Measurements from ENCODE around the gene CCDC148.
"Not testable (repeated sequence)": the region's sequence is repeated elsewhere in the genome, so short reads cannot be mapped to it uniquely, and the experiment has no call there.

The CCDC148 gene

DNA sequence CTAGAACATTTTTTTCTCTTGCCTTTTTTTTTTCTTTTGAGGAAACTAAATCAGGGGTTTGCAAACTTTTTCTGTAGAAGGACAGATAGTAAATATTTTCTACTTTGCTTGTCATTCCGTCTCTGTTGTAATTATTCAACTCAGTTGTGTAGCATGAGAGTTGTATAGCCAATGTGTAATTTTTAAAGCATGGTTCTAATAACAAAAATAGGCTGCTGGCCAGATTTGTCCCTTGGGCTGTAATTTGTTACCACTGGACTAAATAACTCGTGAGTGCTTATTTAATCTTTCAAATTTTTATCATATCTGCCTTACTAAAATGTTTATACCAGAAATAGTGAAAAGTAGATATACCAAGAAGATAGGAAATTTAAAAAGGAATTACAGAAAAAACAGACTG lies 43.0 kb downstream of the CCDC148 start:
- DNase-seq, result peak; percentile 41

DNA sequence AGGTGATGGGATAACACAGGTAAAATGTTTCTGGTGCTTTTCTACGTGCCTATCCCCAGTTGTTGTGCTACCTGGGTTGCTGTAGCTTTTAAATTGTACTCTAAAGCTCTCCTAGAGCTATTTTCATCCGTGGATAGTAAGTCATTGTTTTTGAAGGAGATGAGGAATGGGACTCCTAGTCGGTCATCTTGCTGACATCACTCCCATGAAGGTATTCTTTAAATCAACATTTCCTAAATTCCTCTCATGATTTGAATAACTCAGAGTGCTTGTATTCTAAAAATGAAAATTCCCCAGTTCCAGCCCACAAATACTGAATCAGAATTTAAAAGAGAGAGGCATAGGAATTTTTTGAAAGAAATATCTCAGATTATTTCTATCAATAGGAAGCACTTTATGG lies 44.3 kb downstream of the CCDC148 start:
- peak; percentile 80 for DNase-seq

DNA sequence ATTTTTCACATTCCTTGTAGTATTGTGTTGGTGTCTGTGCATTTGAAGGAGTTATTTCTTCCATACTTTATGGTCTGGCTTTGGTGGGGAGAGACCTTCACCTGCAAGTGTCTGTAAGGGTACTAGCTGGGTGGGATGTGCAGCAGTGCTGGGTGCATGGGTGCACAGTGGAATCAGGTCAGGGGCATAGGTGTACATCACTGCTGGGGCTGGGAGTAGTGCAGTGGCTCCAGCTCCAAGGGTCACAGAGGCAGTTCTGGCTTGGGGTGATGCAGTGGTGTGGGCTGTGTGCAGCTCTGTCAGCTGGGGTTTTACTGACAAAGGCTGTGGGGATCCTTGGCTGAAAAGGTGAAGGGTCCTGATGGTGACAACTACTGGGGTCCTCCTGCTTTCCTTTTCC lies 44.8 kb downstream of the CCDC148 start:
- DNase-seq, result no peak

DNA sequence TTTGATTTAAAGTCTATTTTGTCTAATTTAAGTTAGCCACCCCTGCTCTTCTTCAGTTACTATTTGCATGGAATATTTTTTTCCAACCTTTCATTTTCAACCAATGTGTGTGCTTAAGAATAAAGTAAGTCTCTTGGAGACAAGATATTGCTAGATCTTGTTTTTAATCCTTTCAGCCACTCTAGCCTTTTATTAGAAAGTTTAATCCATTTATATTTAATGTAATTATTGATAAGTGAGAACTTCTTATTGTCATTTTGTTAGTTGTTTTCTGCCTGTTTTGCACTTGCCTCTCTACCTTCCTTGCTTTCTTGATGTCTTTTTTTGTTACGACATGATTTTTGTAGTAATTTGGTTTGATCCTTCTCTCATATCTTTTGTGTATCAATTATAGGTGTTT lies 46.4 kb downstream of the CCDC148 start:
- DNase-seq, result no peak

DNA sequence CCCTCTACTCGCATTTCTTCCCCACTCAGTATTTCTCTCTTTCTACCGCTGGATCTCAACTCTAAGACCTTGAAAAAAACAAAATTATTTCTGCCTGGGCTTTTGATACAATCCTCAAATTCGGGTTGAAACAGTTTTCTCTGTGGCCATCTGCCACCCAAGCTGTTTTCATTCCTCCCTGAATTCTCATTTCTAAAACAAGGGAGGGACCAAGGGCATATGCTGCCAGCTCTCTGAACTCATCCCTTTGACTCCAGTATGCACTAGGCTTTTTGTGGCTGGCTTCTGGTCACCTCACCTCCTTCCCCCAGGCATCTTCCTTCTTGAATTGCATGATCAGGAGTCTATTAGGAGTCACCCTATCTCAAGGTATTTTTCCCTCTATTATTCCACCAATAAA lies 49.5 kb downstream of the CCDC148 start:
- DNase-seq, result no peak

DNA sequence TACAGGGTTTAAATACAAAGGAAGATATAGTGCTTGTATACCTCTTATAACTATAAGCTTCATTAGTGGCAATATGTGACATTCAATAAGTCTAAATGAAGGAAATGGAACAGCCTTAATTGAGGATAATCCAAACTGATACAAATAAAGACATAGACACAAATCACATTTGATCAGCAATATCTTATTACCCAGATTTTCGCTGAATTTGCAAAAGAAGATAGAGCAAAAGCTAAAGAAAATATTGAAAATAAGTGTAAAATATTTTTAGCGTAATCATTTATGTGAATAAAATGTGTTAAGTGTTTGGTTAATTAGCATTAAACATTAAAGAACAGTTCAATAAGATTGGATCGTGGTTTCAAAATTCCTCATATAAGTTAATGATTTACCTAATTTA lies 51.2 kb downstream of the CCDC148 start:
- DNase-seq, result no peak

DNA sequence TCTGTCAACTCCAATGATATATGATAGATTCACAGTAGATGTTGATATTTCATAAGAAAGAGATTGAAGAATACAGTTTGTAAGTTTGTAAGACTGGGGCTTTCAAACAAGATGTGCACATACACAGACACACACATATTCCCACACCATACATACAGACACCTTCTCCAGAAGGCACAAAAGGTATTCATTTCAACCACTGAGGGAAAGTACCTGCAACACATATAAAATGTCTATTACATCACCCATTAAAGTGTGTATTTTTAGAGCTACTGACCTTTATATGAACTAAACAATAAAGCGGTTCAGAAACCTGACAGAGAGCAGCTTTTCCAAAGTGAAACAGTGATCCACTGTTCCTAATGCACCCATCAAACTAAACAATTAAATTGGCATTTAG lies 53.3 kb downstream of the CCDC148 start:
- DNase-seq, result no peak

DNA sequence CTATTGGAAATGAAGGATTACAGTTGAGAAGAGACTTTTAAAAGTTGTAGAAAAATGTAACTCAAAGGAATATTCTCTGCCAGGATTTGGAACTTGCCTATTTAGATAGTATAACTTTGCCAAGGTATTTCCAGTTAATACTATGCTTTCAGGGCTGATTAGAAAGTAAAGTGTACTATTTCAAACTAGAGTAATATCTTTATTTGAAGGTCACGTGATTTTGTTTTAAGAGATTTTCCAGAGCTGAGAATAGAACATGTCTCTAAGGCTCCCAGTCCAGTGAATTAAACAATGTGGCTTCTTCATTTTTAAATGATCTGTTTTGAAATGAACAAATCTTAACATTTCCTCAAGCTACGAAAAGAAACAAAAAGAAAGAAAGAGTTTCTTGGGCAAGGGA lies 53.9 kb downstream of the CCDC148 start:
- no peak for DNase-seq

DNA sequence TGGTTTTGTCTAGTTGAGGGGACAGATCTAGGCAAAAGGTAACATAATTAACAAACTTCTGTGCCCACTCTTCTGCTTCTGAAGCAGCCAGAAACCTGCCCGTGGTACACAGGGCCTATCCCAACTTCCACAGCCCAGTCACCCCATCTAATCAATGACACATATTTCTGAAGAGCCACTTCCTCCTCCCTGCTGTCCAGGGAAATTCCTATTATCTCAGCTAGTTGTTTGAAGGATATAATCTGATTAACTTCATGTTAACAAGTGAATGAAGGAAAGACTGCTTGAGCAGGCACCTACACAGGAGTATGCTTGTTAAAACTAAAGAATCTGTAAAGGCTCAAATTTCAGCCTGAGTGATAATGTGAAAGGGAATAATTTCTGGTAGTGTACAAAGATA lies 61.4 kb downstream of the CCDC148 start:
- DNase-seq, result no peak

DNA sequence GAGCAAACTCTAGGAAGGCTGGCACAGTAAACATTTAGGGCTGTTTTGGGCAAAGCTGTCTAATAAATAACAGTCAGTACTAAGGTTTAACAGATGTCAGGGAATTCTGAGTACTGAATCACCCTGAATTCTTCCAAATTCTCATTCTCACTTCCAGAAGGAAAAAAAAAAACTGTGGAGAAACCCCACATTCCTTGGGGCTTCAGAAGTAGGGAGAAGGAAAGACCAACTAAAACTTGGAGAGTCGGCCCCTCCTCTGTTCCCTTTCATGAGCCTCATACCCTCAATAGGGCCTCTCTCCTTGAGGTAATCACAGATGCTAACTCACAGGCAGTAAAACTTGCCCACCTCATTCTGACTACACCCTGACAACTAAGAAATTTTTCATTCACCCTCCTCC lies 62.1 kb downstream of the CCDC148 start:
- no peak for DNase-seq

DNA sequence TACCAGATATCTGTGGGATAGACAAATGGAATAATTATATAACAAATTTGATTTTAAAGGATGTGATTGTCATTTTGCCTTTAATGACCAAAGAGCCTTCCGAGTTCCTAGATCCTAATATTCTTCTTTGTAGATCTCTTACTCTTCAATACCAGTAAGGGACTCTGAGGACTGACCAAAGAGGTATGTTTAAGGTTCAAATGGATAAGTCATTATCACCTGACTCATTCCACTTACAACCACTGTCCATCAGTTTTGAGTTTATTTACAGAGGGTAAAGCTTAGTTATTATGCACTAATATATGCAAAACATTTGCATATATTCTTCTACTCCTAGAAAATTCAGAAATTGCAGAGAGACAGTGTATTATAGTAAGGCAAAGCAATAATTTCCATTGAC lies 62.7 kb downstream of the CCDC148 start:
- no peak for DNase-seq

DNA sequence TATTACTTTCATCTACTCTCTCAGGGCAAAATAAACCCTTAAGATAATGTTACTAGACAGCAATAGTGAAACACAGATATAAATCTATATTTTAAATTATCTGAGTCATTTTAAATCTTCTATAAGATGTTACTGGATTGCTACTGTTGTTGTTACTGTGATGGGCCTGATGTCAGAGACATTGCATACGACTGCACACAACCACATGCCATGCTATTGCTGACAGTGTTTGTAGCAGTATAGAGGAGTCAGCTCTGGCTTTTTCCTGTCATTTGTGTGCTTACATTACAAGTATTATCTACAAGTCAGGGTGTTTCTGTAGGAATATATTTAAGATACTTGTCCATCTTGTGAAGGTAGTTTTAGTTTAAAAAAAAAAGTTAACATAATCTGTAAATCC lies 63.9 kb downstream of the CCDC148 start:
- no peak for DNase-seq

DNA sequence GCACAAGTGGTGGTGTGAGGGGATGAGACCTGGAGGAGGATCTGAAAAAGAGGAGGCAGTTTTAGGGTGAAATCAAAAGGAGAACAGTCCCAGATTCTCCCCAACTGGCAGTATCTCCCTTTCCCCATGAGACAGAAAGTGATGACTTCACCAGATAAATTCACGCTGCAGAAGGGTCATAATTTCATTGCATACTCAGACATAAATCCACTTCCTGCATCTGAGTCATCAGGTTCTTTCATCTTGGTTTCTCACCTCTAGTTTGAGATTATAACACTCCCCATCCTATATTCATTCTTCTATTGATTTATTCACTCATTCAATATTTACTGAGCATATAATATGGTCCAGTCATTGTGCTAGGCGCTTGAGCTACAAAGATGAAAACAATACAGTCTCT lies 64.7 kb downstream of the CCDC148 start:
- peak; percentile 29 for DNase-seq

DNA sequence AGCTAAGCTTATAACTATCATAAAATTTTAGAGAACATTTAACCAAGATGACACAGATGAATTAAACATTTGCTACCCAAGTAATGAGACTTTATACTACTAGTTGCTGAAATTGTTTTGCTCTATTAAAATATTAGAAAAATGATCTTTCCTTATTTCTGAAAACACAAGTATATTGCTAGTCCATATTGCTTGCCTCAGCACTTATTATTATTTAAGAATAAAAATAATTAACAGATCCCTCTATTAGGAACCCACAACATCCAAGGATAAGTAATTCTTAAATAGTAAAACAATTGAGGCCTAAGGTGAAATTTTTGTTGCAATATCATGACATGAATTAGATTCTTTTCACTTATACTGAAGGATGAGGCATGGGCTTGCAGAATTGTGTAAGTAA lies 65.2 kb downstream of the CCDC148 start:
- DNase-seq, result no peak

DNA sequence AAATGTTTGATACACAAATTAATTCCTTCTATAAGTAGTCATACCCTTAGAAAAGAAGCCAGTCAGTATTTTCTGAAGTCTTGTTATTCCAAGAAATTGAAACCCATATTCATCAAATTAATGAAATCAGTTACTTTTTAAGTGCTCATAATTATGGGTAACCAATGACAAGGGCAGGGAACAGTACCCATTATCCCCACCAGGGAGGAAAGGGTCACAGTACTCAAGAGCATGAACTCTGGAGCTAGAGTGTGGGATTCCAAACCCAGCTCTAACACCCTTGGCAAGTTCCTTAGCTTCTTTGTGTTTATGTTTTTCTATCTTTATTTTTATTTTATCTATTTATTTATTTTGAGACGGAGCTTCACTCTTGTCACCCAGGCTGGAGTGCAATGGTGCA lies 68.4 kb downstream of the CCDC148 start:
- DNase-seq, result no peak

DNA sequence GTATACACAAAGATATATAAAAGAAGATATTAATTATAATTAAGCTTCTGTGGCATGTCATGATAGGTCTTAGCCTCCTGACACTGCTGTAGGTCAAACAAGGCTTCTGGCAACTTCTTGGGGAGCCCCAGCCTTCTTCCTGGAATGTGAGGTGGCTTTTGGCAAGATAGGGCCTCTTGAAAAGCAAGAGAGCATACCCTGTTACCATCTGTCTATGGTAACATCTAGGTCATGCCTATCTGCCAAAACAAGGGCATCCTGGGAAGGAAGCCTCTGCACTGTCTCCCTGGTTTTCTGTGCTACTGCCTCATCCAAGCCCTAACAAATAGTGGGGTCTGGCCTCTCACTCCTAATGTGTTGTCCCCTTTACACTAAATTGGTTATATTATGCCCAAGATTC lies 70.9 kb downstream of the CCDC148 start:
- no peak for DNase-seq

DNA sequence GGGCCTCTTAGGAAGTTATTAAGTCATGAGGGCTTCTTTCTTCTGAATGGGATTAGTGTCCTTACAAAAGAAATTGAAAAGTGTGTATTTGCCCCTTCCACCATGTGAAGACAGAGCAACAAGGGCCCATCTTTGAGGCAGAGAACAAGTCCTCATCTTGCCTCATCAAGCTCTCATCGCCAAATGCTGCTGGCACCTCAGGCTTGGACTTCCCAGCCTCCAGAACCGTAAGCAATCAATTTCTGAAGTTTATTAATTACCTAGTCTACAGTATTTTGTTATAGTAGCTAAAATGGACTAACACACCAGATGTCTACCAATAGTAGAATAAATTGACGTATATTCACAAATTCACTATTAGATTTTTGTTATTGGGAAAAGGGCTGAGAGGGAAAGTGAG lies 74.6 kb downstream of the CCDC148 start:
- no peak for DNase-seq

DNA sequence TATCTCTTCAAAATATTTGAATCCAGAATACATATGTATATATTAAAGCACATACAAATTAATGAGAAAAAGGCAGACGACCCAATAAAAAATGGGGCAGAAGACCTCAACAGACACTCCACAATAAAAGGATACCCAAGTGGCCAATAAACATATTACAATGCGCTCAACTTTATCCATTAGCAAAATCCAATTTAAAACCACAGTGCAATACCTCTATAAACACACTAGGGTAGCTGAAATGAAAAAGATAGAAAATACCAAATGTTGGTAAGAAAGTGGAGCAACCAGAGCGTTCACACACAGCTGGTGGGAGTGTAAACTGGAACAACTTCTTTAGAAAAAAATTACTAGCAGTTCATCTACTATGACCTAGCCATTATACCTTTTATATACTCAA lies 75.3 kb downstream of the CCDC148 start:
- DNase-seq, result no peak

DNA sequence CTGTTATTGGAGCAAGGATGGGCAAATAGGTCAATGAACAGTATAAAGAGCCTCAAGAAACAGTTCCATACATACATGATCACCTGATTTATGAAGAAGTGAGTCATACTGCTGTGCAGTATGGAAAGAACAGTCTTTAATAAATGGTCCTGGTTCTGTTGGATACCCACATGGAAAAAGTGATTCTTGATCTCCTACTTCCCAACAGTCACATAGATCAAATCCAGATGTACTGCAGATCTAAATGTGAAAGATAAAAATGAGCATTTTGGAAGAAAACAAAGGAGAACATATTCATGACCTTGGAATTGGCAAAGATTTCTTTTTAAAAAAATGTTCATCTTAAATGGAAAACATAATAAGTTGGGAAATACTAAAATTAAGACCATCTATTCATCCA lies 75.8 kb downstream of the CCDC148 start:
- DNase-seq, result peak; percentile 2

DNA sequence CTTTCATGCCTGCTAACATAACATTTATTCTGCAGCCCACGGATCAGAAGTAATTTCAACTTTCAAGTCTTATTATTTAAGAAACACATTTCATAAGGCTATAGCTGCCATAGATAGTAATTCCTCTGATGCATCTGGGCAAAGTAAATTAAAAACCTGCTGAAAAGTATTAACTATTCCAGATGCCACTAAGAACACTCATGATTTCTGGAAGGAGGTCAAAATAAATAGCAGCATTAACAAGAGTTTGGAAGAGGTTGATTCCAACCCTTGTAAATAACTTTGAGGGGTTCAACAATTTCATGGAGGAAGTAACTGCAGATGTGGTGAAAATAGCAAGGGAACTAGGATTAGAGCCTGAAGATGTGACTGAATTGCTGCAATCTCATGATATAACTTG lies 77.6 kb downstream of the CCDC148 start:
- peak; percentile 16 for DNase-seq

DNA sequence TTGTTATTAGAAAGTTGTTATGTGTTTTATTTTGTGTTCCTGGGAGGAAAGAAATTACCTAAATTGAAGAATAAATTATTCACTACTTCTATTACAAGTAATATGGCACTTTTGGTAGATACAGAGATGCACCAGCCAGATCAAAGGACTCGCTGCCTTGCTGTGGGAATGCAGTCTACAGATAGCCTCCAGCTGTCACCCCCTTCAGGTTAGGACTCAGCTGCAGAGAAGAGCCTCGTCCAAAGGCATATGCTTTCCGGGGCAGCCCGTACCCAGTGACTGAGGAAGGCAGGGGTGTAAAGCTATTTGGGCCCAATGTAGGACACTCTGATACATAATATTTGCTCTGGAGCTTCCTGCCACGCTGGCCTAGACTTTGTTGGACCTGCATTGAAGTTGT lies 90.2 kb downstream of the CCDC148 start:
- no peak for DNase-seq

DNA sequence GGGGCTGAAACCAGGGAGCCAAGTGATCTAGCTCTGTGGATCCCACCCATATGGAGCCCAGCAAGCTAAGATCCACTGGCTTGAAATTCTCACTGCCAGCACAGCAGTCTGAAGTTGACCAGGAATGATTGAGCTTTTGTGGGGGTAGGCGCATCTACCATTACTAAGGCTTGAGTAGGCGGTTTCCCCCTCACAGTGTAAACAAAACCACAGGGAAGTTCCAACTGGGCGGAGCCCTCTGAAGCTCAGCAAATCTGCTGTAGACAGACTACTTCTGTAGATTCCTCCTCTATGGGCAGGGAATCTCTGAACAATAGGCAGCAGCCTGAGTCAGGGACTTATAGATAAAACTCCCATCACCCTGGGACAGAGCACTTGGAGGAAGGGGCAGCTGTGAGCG lies 96.7 kb downstream of the CCDC148 start:
- DNase-seq, result peak; percentile 7

DNA sequence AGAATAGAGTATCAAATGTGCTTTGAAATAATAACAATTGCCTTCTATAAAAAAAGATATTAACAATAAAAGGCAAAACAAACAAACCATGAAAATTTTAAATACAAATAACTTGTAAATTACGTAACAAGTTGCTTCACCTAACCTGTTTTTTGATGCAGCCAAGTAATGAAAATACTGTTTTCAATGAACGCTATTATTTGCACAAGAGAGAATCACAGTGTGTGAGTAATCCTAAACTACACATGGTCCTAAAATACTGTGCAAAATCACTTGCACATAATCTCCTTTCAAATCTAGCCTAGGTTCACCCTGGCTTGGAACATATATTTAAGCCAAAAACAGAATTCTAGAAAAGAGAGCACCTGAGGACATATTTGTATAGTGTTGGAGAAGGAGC lies 98.9 kb downstream of the CCDC148 start:
- DNase-seq, result no peak

DNA sequence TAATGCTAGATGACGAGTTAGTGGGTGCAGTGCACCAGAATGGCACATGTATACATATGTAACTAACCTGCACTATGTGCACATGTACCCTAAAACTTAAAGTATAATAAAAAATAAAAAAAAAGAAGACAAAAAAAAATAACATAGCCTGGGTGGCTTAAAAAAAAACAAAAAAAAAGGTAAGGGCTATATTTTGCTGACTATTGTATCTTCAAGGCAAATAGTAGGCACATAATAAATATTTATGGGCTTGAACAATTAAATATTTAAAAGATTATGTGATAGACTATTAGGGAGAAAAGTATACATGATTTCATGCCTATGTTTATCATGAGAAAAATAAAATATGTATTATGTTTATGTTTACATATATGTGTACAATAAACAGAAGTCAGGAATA lies 99.4 kb downstream of the CCDC148 start:
- no peak for DNase-seq

DNA sequence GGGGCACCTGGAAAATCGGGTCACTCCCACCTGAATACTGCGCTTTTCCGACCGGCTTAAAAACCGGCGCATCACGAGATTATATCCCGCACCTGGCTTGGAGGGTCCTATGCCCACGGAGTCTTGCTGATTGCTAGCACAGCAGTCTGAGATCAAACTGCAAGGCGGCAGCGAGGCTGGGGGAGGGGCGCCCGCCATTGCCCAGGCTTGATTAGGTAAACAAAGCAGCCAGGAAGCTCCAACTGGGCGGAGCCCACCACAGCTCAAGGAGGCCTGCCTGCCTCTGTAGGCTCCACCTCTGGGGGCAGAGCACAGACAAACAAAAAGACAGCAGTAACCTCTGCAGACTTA lies 105.1 kb downstream of the CCDC148 start:
- not testable (repeated sequence) for DNase-seq

DNA sequence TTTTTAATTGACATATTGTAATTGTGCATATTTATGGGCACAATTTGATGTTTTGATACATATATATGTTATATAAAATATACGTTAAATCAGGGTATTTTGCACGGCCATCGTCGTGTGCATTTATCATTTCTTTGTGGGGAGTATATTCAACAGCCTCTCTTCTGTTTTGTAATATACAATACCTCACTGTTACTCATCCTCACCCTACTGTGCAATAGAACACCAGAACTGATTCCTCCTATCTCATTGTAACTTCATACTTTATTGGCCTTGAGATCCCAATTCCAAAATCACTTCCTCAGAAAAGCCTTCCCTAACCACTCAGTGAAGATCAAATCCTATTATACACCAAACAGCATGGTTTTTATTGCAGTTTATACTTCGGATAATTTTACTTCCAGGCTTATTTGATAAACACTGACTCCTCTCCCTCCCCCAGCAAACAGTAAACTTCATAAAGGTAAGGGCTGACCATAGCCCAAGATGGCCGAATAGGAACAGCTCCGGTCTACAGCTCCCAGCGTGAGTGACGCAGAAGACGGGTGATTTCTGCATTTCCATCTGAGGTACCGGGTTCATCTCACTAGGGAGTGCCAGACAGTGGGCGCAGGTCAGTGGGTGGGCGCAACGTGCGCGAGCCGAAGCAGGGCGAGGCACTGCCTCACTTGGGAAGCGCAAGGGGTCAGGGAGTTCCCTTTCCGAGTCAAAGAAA lies 105.6 kb downstream of the CCDC148 start:
- not testable (repeated sequence) for DNase-seq
